Fibroblast of mammary gland (primary cell): ENCODE measurements around the gene PHEX.

Source experiments
- DNase-seq: peaks from one replicate; pipeline ENCODE4 v3.0.0-alpha.2; 2010; ENCODE audit warnings: low read depth
- H3K4me3 ChIP-seq: 2 replicates; pipeline ENCODE4 v1.5.1; 2011; ENCODE audit warnings: low read depth, mild to moderate bottlenecking, low read length, moderate library complexity; ENCODE audit not compliant: control insufficient read depth
- CTCF ChIP-seq: conservative IDR thresholded peaks from 2 replicates; pipeline ENCODE4 v1.5.1; 2011; ENCODE audit warnings: low read depth, low read length, inconsistent platforms; ENCODE audit not compliant: control insufficient read depth, insufficient read depth

The PHEX gene

DNA sequence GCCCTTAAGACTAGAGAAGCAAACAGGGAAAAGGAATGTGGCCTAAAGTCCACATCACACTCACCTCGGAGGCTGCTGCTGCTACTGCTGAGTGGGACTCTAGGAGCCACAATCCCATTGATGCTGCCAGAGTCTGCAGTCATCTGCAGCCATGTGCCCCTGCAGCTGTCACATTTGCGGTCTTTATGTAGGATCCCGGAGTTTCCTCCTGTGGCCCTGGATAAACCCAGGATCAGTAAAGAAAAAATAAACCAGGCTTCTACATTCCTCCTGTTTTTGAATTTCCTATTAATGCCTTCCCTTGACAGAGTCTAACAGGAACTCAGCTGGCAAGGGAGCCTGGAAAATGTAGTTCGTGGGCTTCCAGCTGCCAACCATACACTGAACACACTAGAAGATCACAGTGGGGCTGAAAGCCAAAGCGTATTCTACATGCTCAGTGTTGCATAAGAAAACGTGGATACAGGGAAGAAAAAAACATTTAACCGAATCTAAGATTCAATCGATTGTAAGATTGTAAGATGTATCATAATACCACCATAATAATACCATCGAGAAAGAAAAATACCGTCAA, 10.3 kb upstream of the PHEX start:
- no peak for TF ChIP-seq CTCF
- DNase-seq = no peak
- no peak overlapping the region for H3K4me3 ChIP-seq

DNA sequence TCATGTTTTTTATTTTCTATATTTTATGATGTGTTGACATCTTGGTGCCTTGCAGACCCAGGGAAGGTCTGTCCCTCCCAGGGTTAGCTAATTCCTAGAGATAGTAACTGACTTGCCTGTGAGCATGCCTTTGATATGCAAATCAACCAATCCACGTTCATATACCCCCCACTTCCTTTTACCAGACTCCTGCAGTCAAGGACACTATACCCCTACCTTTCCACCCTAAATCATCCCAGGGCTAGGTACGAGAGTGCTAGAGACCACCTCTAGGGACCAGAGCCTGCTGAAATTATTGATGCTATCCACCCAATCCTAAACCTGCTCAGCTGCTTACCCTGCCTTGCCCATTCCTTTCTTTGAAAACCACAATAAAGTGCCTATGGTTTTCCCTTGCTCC, 7.5 kb upstream of the PHEX start:
- H3K4me3 ChIP-seq = no peak overlapping the region
- no peak for DNase-seq
- TF ChIP-seq CTCF = no peak

GRCh38 chrX:22025751-22026150, 6.4 kb upstream of the PHEX start:
- TF ChIP-seq CTCF = no peak
- no peak for DNase-seq

DNA sequence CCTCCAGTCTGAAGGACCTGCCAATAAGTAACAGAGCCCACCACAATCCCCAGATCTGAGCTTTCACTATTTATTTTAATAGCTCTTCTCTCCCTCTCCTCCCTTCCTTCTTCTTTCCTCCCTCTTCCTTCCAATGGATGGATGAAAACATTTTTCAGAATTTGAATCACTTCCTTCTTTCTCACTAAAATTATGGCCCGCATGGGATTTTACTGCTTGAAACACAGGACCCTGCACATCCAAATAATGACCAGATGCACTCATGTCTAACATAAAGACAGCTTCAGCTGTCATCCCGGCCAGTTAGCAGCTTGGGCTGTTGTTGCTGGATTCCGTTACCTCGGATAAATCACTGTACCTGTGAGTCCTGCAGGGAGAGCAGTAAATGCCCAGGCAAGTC, 5.4 kb upstream of the PHEX start:
- no peak overlapping the region for H3K4me3 ChIP-seq
- DNase-seq = no peak
- no peak for TF ChIP-seq CTCF

More at GRCh38 chrX:22025751-22026150, 6.4 kb upstream of the PHEX start:
- no peak overlapping the region for H3K4me3 ChIP-seq

DNA sequence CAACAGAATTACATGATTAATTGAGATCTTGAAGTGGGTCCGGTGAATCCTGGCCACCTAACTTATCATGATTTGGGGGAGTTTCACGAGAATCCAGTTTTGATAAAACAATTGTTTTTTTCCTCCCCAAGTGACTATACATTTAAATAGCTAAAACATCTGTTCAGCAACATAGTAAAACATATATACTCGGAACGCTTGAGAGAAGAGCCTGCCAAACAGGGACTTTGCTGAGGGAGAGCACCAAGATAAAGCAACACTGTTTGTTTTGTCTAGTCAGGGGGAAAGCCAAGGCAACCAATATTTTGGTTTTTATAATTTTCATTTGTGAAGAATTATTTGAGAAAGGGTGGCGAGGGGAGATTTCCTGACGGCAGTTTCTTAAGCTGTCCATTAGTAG, 381 bp downstream of the PHEX start:
- DNase-seq = no peak
- no peak overlapping the region for H3K4me3 ChIP-seq
- no peak for TF ChIP-seq CTCF

GRCh38 chrX:22033818-22034217, 1.7 kb downstream of the PHEX start:
- no peak overlapping the region for H3K4me3 ChIP-seq
- DNase-seq = no peak
- no peak for TF ChIP-seq CTCF

- no peak for DNase-seq
- H3K4me3 ChIP-seq = no peak overlapping the region
Observed at GRCh38 chrX:22035236-22035635, 3.1 kb downstream of the PHEX start.

More at GRCh38 chrX:22035236-22035635, 3.1 kb downstream of the PHEX start:
- no peak for TF ChIP-seq CTCF
